ENCODE results near the gene RETREG1. TPM values are rescaled to one million over a fixed set of nuclear protein-coding genes. Genes with fewer than 3 reads are reported as not detected.

Gene RETREG1
- total RNA-seq, 2 donors from 2014 or later, result 114 to 145 TPM

- DNase-seq (no peak), ATAC-seq (no peak)
- intact Hi-C loops (cut with DNase I), result no loop called here
These were observed 26.1 kb downstream of the RETREG1 start for GRCh38 chr5:16590685-16591084.

DNA sequence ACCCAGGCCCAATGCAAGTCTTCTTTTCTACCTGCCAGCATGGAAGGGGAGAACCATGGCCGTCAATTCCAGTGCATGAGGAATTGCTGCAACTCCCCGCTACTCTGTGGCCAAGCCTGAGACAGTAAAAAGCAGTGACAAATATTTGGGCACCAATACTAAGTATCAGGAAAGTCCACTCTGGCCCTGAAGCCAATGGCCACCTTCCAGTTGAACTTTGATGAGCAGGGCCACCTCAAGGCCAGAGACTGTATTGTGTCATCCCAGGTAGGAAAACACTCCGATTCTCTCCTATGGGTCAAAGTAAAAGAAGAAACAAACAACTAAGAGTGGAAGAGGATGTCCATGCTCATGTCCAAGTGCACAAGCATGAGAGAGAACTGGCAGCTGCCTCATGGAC is 27.1 kb downstream of the RETREG1 start:
- intact Hi-C loops (cut with DNase I), result no loop called here
- DNase-seq, result no peak
- ATAC-seq, result no peak

DNA sequence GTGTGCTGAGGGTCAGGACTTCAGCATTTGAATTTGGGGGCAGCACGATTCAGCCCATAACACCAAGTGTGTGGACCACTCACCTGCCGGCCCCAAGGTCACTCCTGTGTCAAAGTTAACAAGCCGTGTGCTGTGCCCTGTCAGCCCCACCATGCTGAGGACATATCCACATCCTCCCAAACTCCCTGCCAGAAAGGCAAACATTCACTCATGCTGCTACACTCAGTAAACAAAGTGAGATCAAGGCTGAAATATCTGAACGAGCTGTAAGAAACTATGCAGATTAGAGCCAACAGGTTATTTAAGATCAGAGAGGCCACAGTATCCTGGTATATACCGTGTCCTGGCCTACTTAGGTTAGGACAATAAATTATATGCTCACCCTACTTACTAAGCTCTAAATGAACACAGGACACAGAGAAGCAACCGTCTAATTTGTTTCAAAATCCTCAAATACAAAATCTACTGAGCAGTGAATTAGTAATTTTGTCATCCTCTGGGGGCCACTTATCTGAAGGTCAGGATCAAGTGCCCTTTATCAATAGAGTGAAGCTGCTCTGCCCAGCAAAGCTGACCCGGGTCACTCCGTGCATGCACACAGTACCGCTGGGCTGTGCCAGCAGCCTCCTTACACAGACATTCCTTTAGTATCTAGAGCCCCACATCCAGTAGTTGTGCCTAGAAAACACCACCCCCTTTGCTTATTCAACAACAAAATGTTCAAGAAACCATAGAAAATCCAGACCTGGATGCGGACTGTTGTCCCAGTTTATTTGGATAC is 28.2 kb downstream of the RETREG1 start:
- DNase-seq (no peak), ATAC-seq (peak; percentile 40)

GRCh38 chr5:16586556-16586955 is 30.2 kb downstream of the RETREG1 start:
- ATAC-seq, result no peak
- DNase-seq, result no peak
- intact Hi-C loops (cut with DNase I), result no loop called here

More for the DNA sequence above, 28.2 kb downstream of the RETREG1 start:
- intact Hi-C loops (cut with DNase I), result no loop called here

DNA sequence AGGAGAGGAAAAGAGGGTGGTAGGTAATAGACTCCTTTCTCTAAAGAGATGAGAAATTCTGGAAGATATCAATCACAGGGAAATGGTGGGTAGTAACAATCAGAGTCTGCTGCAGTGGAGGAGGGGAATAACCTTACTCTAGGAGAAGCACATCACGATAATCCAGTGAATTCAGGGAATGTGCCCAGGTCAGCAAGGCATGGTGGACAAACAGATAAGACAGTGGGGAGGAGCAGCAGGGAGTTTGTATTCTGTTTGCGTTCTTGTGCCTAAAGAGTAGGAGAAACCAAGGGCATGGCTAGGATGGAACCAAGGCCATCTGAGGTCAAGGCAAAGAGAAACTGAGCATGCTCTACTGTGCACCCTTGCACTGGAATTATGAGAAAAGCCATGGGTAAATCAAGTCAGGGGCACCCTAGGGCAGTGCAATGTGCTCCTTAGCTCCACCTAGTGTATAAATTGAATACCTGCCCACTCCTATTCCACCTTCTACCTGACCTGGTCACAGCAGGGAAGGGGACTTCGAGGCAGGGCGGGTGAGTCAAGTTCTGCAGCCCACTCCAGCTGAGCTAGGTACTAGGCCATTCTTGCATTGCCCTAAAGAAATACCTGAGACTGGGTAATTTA is 31.6 kb downstream of the RETREG1 start:
- intact Hi-C loops (cut with DNase I), result no loop called here
- ATAC-seq (peak in 1 of 2 donors; percentile 57), DNase-seq (no peak)

DNA sequence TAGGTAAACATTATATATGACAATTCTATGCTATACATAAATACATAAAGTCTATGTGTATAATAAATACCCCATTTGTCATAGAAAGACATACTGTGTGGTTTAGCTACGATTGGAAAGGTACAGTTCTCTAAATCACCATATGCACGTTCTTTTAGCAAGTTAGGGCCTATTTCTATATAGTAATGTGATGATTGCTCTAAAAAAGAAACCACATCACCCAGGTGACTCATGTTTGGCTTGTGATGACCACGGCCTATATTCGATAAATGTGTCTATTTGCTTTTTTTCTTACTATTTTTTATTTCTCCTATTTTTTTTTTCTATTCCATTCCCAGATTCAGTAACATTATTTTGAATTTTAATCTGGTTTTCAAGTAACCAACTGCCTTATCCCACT is 34.7 kb downstream of the RETREG1 start:
- no peak for ATAC-seq
- intact Hi-C loops (cut with DNase I), result no loop called here
- no peak for DNase-seq

DNA sequence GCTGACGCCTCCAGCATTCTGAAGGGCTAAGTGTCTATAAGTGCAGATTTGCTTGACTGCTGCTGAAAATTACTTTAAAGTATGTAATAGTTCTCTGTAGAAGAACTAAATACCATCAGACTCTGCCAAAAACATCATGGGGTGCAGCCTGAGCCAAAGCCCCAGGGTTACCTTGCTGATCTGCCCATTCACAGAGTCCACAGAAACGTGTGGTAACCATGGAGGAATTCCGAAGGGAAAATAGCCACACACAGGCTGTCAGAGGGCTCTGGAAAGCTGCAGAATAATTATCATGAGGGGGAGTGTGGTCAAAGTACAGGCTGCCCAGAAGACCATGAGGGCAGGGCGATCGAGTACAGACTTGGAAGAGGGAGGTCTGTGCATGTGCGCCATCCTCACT is 36.4 kb downstream of the RETREG1 start:
- DNase-seq, result no peak
- intact Hi-C loops (cut with DNase I), result no loop called here
- peak in 1 of 2 donors; percentile 64 for ATAC-seq

DNA sequence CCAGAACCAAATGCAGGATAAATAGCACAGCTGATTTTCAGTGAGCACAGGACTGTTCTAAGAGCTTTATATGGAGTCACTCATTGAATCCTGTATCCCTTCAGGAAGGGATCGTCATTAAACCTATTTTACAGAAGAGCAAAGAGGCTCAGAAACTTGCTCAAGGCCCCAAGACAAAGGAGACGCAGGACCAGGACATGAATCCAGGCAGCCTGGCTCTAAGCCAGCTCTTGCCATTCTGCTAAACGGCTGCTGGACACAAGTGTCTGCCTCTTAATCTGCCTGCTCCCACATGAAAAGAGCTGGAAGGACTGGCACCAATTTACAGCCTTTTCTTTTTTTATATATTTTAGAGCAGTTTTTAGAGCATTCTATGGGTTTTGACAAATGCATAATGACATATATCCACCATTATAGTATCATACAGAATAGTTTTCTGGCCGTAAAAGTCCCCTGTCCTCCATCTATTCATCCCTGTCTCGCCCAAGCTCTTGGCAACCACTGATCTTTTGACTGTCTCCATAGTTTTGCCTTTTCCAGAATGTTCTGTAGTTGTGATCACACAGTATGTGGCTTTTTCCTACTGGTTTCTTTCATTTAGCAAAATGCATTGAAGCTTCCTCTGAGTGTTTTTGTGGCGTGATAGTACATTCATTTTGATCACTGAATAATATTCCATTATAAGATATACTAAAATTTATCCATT is 37.5 kb downstream of the RETREG1 start:
- intact Hi-C loops (cut with DNase I), result no loop called here
- ATAC-seq, result peak in 1 of 2 donors; percentile 18
- peak; percentile 60 for DNase-seq

GRCh38 chr5:16578474-16578883 is 38.3 kb downstream of the RETREG1 start:
- DNase-seq (no peak), ATAC-seq (no peak)
- intact Hi-C loops (cut with DNase I), result no loop called here

GRCh38 chr5:16577677-16578076 is 39.1 kb downstream of the RETREG1 start:
- DNase-seq, result no peak
- intact Hi-C loops (cut with DNase I), result no loop called here
- no peak for ATAC-seq

- DNase-seq (peak; percentile 41), ATAC-seq (peak; percentile 81 to 84)
- intact Hi-C loops (cut with DNase I), result no loop called here
These were observed 41.7 kb downstream of the RETREG1 start for GRCh38 chr5:16574789-16575721.

GRCh38 chr5:16573401-16573800 is 43.4 kb downstream of the RETREG1 start:
- DNase-seq (no peak), ATAC-seq (no peak)
- intact Hi-C loops (cut with DNase I), result no loop called here

DNA sequence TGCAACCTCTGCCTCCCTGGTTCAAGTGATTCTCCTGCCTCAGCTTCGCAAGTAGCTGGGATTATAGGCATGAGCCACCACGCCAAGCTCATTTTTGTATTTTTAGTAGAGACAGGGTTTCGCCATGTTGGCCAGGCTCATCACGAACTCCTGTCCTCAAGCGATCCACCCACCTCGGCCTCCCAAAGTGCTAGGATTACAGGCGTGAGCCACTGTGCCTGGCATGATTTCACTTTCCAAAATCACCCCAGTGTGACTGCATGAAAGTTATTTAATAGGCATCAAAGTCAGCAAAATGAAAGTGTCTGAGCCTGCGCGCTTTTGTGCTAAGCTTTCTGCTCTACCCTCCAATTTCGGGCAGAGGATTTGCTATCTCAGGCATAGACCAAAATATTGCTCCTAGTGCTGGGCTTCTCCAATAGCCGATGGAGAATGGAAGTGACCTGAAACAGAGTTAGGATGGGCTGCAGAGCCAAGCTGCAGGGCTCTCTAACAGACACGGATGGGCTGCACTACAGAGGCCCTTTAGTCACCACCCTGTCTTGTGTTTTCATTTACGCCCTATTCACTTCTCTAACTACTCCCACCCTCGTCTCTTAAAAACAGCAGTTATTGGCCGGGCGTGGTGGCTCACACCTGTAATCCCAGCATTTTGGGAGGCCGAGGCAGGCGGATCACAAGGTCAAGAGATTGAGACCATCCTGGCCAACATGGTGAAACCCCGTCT is 44.3 kb downstream of the RETREG1 start:
- ATAC-seq, result no peak

DNA sequence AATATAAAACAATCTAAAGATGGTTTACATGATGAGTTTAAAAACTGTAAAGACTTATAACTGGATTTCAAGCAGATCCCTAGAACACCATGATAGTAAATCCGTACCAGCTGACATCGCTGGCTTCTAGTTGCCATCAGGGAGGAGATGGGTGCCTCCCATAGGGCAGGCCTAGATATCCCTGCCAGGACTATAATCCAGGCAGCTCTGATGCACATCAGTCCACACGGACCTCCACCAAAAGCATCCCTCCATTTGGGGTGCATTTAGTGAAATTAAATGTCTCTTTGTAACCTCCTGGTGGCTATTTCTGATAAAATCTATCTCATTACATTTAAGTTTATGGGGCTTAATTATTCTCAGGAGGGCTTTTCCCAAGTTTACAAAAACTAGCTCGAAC is 45.8 kb downstream of the RETREG1 start:
- ATAC-seq, result no peak
- no peak for DNase-seq
- intact Hi-C loops (cut with DNase I), result no loop called here

More for the DNA sequence above, 44.3 kb downstream of the RETREG1 start:
- DNase-seq, result no peak
- intact Hi-C loops (cut with DNase I), result no loop called here

DNA sequence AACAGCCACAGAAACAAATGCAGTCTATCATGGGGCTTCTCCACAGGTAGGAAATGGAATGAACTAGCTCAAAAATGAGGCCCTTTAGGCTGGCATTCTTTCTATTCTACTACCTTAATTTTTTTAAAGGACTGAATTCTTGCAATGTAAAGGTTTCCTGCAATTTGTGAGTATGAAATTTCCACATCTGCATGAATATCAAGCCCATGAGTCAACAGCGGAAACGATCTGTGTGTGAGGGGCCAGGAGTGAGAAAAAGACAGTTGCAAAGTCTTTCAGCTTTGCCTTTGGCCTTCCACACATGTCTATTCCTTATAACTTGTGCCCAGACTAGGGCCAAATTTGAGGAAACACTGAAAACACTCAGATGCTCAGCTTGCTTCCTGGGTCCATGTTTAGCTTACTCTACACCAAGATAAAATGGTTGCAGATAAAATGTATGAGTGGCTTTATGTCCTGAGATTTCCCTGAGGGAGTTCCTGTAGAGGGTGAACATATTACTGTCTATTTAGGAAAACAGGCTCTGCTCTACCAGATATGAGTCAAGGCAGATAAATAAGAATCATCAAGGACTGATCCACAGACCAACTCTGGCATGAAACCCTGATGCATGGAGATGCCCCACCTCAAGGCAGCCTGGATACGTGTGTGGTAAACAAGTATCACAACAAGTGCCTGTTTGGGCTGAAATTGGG is 46.5 kb downstream of the RETREG1 start:
- no peak for ATAC-seq
- intact Hi-C loops (cut with DNase I), result no loop called here
- DNase-seq, result no peak

- intact Hi-C loops (cut with DNase I), result no loop called here
- DNase-seq (no peak), ATAC-seq (peak in 1 of 2 donors; percentile 37)
These were observed 47.8 kb downstream of the RETREG1 start for GRCh38 chr5:16568875-16569580.

GRCh38 chr5:16567365-16567764 is 49.4 kb downstream of the RETREG1 start:
- DNase-seq, result no peak
- no peak for ATAC-seq
- intact Hi-C loops (cut with DNase I), result no loop called here
